Smooth muscle cell of the brain vasculature (primary cell): ENCODE data around the gene ADGRG3.
A peak's percentile ranks its signal among the peaks of the same experiment; 100 is the strongest.

ENCODE experiments used
- DNase-seq: peaks from one replicate; pipeline ENCODE4 v3.0.0-alpha.2; 2012; ENCODE audit warnings: low read depth, low spot score

Gene ADGRG3

GRCh38 chr16:57646388-57647039 lies 21.6 kb upstream of the ADGRG3 start:
- DNase-seq, result no peak

- DNase-seq, result no peak
These were observed 20.8 kb upstream of the ADGRG3 start for GRCh38 chr16:57647136-57647875.

- DNase-seq, result no peak
These were observed 20.0 kb upstream of the ADGRG3 start for GRCh38 chr16:57648125-57648524.

GRCh38 chr16:57648581-57649442 lies 19.3 kb upstream of the ADGRG3 start:
- DNase-seq, result peak; percentile 50

- no peak for DNase-seq
These were observed 18.7 kb upstream of the ADGRG3 start for GRCh38 chr16:57649443-57649751.

GRCh38 chr16:57649846-57650245 lies 18.3 kb upstream of the ADGRG3 start:
- DNase-seq, result no peak

GRCh38 chr16:57651344-57652333 lies 16.5 kb upstream of the ADGRG3 start:
- DNase-seq, result no peak

GRCh38 chr16:57652695-57653471 lies 15.2 kb upstream of the ADGRG3 start:
- no peak for DNase-seq

- no peak for DNase-seq
These were observed 14.2 kb upstream of the ADGRG3 start for GRCh38 chr16:57653936-57654335.

- no peak for DNase-seq
These were observed 11.7 kb upstream of the ADGRG3 start for GRCh38 chr16:57656342-57656955.

GRCh38 chr16:57657228-57657627 lies 10.9 kb upstream of the ADGRG3 start:
- DNase-seq, result no peak

GRCh38 chr16:57658130-57658877 lies 9.8 kb upstream of the ADGRG3 start:
- DNase-seq, result no peak

- DNase-seq, result no peak
These were observed 9.0 kb upstream of the ADGRG3 start for GRCh38 chr16:57658878-57659674.

GRCh38 chr16:57660715-57661463 lies 7.2 kb upstream of the ADGRG3 start:
- no peak for DNase-seq

- DNase-seq, result no peak
These were observed 6.6 kb upstream of the ADGRG3 start for GRCh38 chr16:57661510-57661909.

- DNase-seq, result no peak
These were observed 5.9 kb upstream of the ADGRG3 start for GRCh38 chr16:57661936-57662906.

GRCh38 chr16:57663436-57663835 lies 4.7 kb upstream of the ADGRG3 start:
- no peak for DNase-seq
